Endothelial cell of umbilical vein (primary cell): ENCODE results near the gene CMIP. TPM values are rescaled to one million over a fixed set of nuclear protein-coding genes. Genes with fewer than 3 reads are reported as not detected.

ENCODE experiments used
- BruUV-seq: library from RNA; stranded (reverse); fragments of 400-500 nt; replicated peaks from 2 replicates; lab custom pipeline; 2021; lab: Mats Ljungman, UMichigan
- CTCF ChIA-PET: fragments of 300-600, 350-600 bp; sonication (Branson Sonifier 250); formaldehyde crosslinking; loops from one replicate; lab custom pipeline; 2021; ENCODE audit warnings: antibody characterized with exemption, inconsistent platforms; lab: Charles Lee
- POLR2A ChIA-PET: fragments of 300-600, 350-600 bp; sonication (Branson Sonifier 250); formaldehyde crosslinking; loops from one replicate; lab custom pipeline; 2021; ENCODE audit warnings: antibody characterized with exemption, inconsistent platforms; lab: Charles Lee
- DNase-seq: peaks from one replicate; pipeline ENCODE4 v3.0.0-alpha.2; 2011; ENCODE audit warnings: low read depth, low spot score
- FAIRE-seq: peaks from 2 replicates; lab custom pipeline; 2011; peaks lifted over from hg19 to GRCh38; lab: Jason Lieb, UNC
- H2AFZ ChIP-seq: 2 replicates; pipeline ENCODE4 v1.6.0; 2012; ENCODE audit warnings: low read depth, low read length, control low read depth, inconsistent platforms
- H3K27ac ChIP-seq: 2 replicates; pipeline ENCODE4 v1.5.1; 2011; ENCODE audit warnings: low read depth, mild to moderate bottlenecking, control low read depth, low read length, moderate library complexity; ENCODE audit not compliant: insufficient read depth
- H3K27me3 ChIP-seq, 2 experiments: 2 replicates each; pipeline versions ENCODE4 v1.6.0 to v1.6.1; 2011; ENCODE audit warnings: low read length in 2 of 2, mixed read lengths in 1 of 2; ENCODE audit not compliant: control insufficient read depth in 2 of 2, insufficient read depth in 2 of 2
- H3K36me3 ChIP-seq, 2 experiments: 2 replicates in 1 of 2; 3 replicates in 1 of 2; pipeline ENCODE4 v1.5.1; 2011; ENCODE audit warnings: low read length in 2 of 2, mild to moderate bottlenecking in 1 of 2, moderate library complexity in 1 of 2; ENCODE audit not compliant: control insufficient read depth in 2 of 2, insufficient read depth in 2 of 2; ENCODE audit errors: extremely low read depth in 1 of 2
- H3K4me1 ChIP-seq: 3 replicates; pipeline ENCODE4 v1.5.1; 2011; ENCODE audit warnings: mild to moderate bottlenecking, low read length; ENCODE audit not compliant: control insufficient read depth, insufficient read depth; ENCODE audit errors: extremely low read depth
- H3K4me2 ChIP-seq: 2 replicates; pipeline ENCODE4 v1.6.1; 2011; ENCODE audit warnings: low read length, control low read depth, mixed read lengths; ENCODE audit not compliant: insufficient read depth
- H3K4me3 ChIP-seq, 3 experiments: fragments of 200-600 bp in 1 of 3; sonication (generic), shearing (Covaris generic) in 1 of 3; replicated peaks in 1 of 3; 2 replicates each; pipeline ENCODE4 v1.5.1; 2011 to 2016; ENCODE audit warnings: control low read depth in 3 of 3, low read length in 3 of 3, mild to moderate bottlenecking in 2 of 3, inconsistent platforms in 1 of 3, low read depth in 1 of 3, moderate library complexity in 1 of 3; ENCODE audit not compliant: insufficient read depth in 1 of 3
- H3K79me2 ChIP-seq: 2 replicates; pipeline ENCODE4 v1.6.0; 2012; ENCODE audit warnings: low read length, inconsistent platforms; ENCODE audit not compliant: control insufficient read depth, insufficient read depth
- H3K9ac ChIP-seq: replicated peaks from 2 replicates; pipeline ENCODE3; 2011; ENCODE audit warnings: low read length, control low read depth; ENCODE audit not compliant: insufficient read depth; ENCODE audit errors: extremely low read depth
- H3K9me1 ChIP-seq: replicated peaks from 3 replicates; pipeline ENCODE4 v1.6.0; 2011; ENCODE audit warnings: mild to moderate bottlenecking, low read length; ENCODE audit not compliant: control insufficient read depth, insufficient read depth; ENCODE audit errors: extremely low read depth
- H3K9me3 ChIP-seq: replicated peaks from 2 replicates; pipeline ENCODE4 v1.5.1; 2012; ENCODE audit warnings: low read length, inconsistent platforms; ENCODE audit not compliant: control insufficient read depth, insufficient read depth
- H4K20me1 ChIP-seq: replicated peaks from 2 replicates; pipeline ENCODE3; 2011; ENCODE audit warnings: mild to moderate bottlenecking, low read length; ENCODE audit not compliant: control insufficient read depth, insufficient read depth; ENCODE audit errors: extremely low read depth
- EZH2 ChIP-seq: IDR thresholded peaks from 2 replicates; pipeline ENCODE4 v1.6.1; 2012; ENCODE audit warnings: borderline replicate concordance, low read depth, mild to moderate bottlenecking, moderate library complexity, low read length, inconsistent platforms; ENCODE audit not compliant: severe bottlenecking
- FOS ChIP-seq: IDR thresholded peaks from 2 replicates; pipeline ENCODE4 v1.6.1; 2011; ENCODE audit warnings: mild to moderate bottlenecking, low read length, moderate library complexity, borderline replicate concordance; ENCODE audit not compliant: insufficient read depth
- GATA2 ChIP-seq: IDR thresholded peaks from 2 replicates; pipeline ENCODE4 v1.7.0; 2011; ENCODE audit warnings: low read depth, mild to moderate bottlenecking, moderate library complexity, mixed read lengths, low read length; ENCODE audit not compliant: insufficient read length, insufficient read depth
- JUN ChIP-seq: IDR thresholded peaks from 2 replicates; pipeline ENCODE4 v1.6.1; 2011; ENCODE audit warnings: borderline replicate concordance, low read depth; ENCODE audit not compliant: insufficient read length, insufficient read depth
- POLR2A ChIP-seq: IDR thresholded peaks from 2 replicates; pipeline ENCODE4 v1.6.1; 2012; ENCODE audit warnings: low read depth, mild to moderate bottlenecking, control low read depth, low read length
- POLR2AphosphoS5 ChIP-seq: IDR thresholded peaks from 2 replicates; pipeline ENCODE4 v1.6.1; 2012; ENCODE audit warnings: low read depth, mild to moderate bottlenecking, control low read depth, low read length, moderate library complexity; ENCODE audit not compliant: insufficient read depth
- dilution Hi-C: fragments of 300-500 bp; cut with MboI; formaldehyde crosslinking; loops from one replicate; pipeline ENCODE4 v1.15.0; 2019; ENCODE audit warnings: low sequenced_read_pairs; ENCODE audit not compliant: extremely low pct_ligation_motif_present
- intact Hi-C: fragments of 100-400 bp; cut with micrococcal nuclease; formaldehyde crosslinking; loops from one replicate; pipeline ENCODE4 v1.10.0; 2022
- polyA plus RNA-seq, 4 experiments: library from polyadenylated mRNA; depleted of rRNA in 3 of 4; stranded (reverse) in 3 of 4; unstranded in 1 of 4; fragments of >200 nt; gene quantifications; 2 replicates each; pipeline versions ENCODE4 v1.2.1 to v1.2.3, GENCODE V29; 2011 to 2012; ENCODE audit warnings: missing spikeins in 1 of 4
- total RNA-seq: library from RNA; stranded (reverse); gene quantifications from 2 replicates; pipeline ENCODE4 v1.2.3, GENCODE V29; 2021

Gene CMIP
- total and polyA plus RNA-seq, 2 donors (not counting 3 experiments of a cell fraction or from before 2014, with no cell fraction given) = 29.0 to 101 TPM

- H3K4me2 ChIP-seq = no peak overlapping the region
- dilution Hi-C loops (no loop called here), intact Hi-C loops (no loop called here)
- H3K36me3 ChIP-seq = peaks cover 3 to 60% of the 10 kb centered on the region in 2 experiments
- no peaks in the 10 kb centered on the region for H4K20me1 ChIP-seq
- BruUV-seq = no TSS peak
- H3K4me1 ChIP-seq = peaks cover 32% of the 10 kb centered on the region
- H3K9me3 ChIP-seq = no peaks in the 10 kb centered on the region
- no peaks in the 10 kb centered on the region for H3K27me3 ChIP-seq
- H3K9ac ChIP-seq = no peak overlapping the region
- no peaks in the 10 kb centered on the region for H3K79me2 ChIP-seq
- FAIRE-seq (peak; percentile 95), DNase-seq (peak; percentile 84)
- ChIA-PET POLR2A (no interaction called here), CTCF (interaction anchor here (1.1 to 1.5 kb wide), 2 partner anchors 27 to 336 kb away, joined by 3 to 4 read pairs; no protein-coding TSS in a partner anchor)
- H3K27ac ChIP-seq = peak overlapping the region; percentile 29
- peak; percentile 12 for TF ChIP-seq JUN
- peak; percentile 62 for TF ChIP-seq FOS
- TF ChIP-seq EZH2 = no peak
- no peak for TF ChIP-seq GATA2
- TF ChIP-seq POLR2A = no peak
- peak; percentile 66 for TF ChIP-seq POLR2AphosphoS5
- no peak overlapping the region for H2AFZ ChIP-seq
- H3K9me1 ChIP-seq = no peaks in the 10 kb centered on the region
- no peak overlapping the region for H3K4me3 ChIP-seq
These were observed 258.9 kb downstream of the CMIP start for GRCh38 chr16:81703177-81704155.
